Activated CD4-positive, alpha-beta T cell treated with anti-CD3 and anti-CD28 coated beads, Interleukin-2, amount 50 U/mL, for 4 hours (primary cell): ENCODE measurements around the gene ZNF396.

Experiments used
- DNase-seq, 2 experiments: peaks; one replicate each; pipeline ENCODE4 v3.0.0-alpha.2; 2020

ZNF396 gene

GRCh38 chr18:35379421-35379820 lies 2.3 kb upstream of the ZNF396 start:
- no peak for DNase-seq

GRCh38 chr18:35378574-35378896 lies 1.4 kb upstream of the ZNF396 start:
- DNase-seq: no peak

GRCh38 chr18:35377875-35378573 lies 887 bp upstream of the ZNF396 start:
- DNase-seq: no peak

- DNase-seq: no peak
These were observed 770 bp downstream of the ZNF396 start for GRCh38 chr18:35376393-35376741.

GRCh38 chr18:35374708-35375107 lies 2.4 kb downstream of the ZNF396 start:
- no peak for DNase-seq

- no peak for DNase-seq
These were observed 5.5 kb downstream of the ZNF396 start for GRCh38 chr18:35371412-35372195.

GRCh38 chr18:35369126-35369525 lies 8.0 kb downstream of the ZNF396 start:
- no peak for DNase-seq

GRCh38 chr18:35368595-35368994 lies 8.5 kb downstream of the ZNF396 start:
- DNase-seq: no peak

GRCh38 chr18:35362531-35362930 lies 14.6 kb downstream of the ZNF396 start:
- DNase-seq: no peak

- no peak for DNase-seq
These were observed 15.4 kb downstream of the ZNF396 start for GRCh38 chr18:35361570-35362321.

GRCh38 chr18:35355140-35355618 lies 22.0 kb downstream of the ZNF396 start:
- DNase-seq: peak; percentile 50 to 59

- no peak for DNase-seq
These were observed 24.4 kb downstream of the ZNF396 start for GRCh38 chr18:35352778-35353177.

GRCh38 chr18:35352283-35352682 lies 24.9 kb downstream of the ZNF396 start:
- no peak for DNase-seq

GRCh38 chr18:35348001-35348400 lies 29.1 kb downstream of the ZNF396 start:
- DNase-seq: no peak

GRCh38 chr18:35345950-35346349 lies 31.2 kb downstream of the ZNF396 start:
- DNase-seq: no peak

- no peak for DNase-seq
These were observed 31.6 kb downstream of the ZNF396 start for GRCh38 chr18:35345460-35345921.

GRCh38 chr18:35344736-35345459 lies 32.2 kb downstream of the ZNF396 start:
- DNase-seq: no peak

- peak; percentile 86 to 87 for DNase-seq
These were observed 33.0 kb downstream of the ZNF396 start, which contains the start of gene ZNF24 for GRCh38 chr18:35343936-35344735. TSS of gene ZNF24 (minus strand) at chr18:35344420. CDS start at chr18:35340650, 3,770 bp downstream.

- no peak for DNase-seq
These were observed 33.6 kb downstream of the ZNF396 start for GRCh38 chr18:35343488-35343935.

GRCh38 chr18:35337286-35337685 lies 39.9 kb downstream of the ZNF396 start:
- DNase-seq: no peak

- DNase-seq: no peak
These were observed 41.3 kb downstream of the ZNF396 start for GRCh38 chr18:35335866-35336265.

GRCh38 chr18:35334821-35335220 lies 42.3 kb downstream of the ZNF396 start:
- no peak for DNase-seq
